ENCODE data around the gene UMAD1. TPM values are rescaled to one million over a fixed set of nuclear protein-coding genes. Genes with fewer than 3 reads are reported as not detected.
A peak's percentile ranks its signal among the peaks of the same experiment; 100 is the strongest.

The UMAD1 gene
- polyA plus RNA-seq, 1 donor from 2014 or later: 26.0 TPM

DNA sequence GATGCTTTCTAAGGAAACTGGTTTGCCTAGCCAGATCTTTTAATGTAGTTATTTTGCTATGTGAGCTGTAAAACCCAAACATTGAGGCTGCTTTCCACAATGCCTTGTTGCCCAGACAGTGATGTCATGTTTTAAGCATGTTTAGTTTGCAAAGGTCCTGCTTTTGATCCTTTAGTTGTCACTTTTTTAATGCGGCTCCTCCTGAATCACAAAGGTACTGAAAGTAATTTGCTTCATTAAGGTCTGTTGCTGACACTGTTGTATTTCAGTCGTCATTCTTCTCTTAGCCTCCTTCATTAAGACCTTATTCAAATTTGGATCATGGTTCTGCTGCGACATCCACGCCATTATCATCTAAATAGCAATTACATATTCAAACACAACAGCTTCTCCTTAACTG is 67.3 kb downstream of the UMAD1 start:
- Mint-ChIP-seq H3K27me3 (no peaks in the 10 kb centered on the region), H3K4me3 (no peak overlapping the region), H3K9me3 (no peaks in the 10 kb centered on the region)

DNA sequence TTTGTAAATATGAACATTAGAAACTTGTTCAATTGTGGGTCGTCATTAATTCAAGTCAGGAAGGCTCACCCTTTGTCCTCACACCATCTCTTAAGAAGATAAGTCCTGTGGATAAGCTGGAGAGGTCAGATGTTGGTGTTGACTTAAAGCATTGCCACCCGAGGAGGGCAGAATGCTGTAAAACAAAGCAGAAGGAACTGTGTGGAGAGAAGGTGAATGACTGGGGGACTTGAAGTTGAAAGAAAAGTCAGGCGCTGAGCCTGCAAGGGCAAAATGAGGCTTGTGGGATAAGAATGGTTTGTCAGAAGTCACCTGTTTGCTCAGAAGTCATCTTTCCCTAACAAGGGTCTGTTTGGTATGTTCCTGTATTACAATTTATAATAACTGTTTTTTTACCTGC is 68.7 kb downstream of the UMAD1 start:
- Mint-ChIP-seq H3K27ac (peak overlapping the region in 1 of 3 donors; percentile 36), H3K27me3 (no peaks in the 10 kb centered on the region), H3K4me3 (no peak overlapping the region), H3K36me3 (peaks cover 2% of the 10 kb centered on the region), H3K4me1 (peaks cover 21 to 36% (median 35%) of the 10 kb centered on the region in 3 donors), H3K9me3 (no peaks in the 10 kb centered on the region)

More for the DNA sequence above, 67.3 kb downstream of the UMAD1 start:
- H3K4me1 Mint-ChIP-seq: peaks cover 18 to 31% (median 27%) of the 10 kb centered on the region in 3 donors
- no peaks in the 10 kb centered on the region for H3K36me3 Mint-ChIP-seq
- no peak overlapping the region for H3K27ac Mint-ChIP-seq

- no peaks in the 10 kb centered on the region for H3K9me3 Mint-ChIP-seq
- peaks cover 2% of the 10 kb centered on the region for H3K36me3 Mint-ChIP-seq
- no peak overlapping the region for H3K4me3 Mint-ChIP-seq
- no peak overlapping the region for H3K27ac Mint-ChIP-seq
- peaks cover 18 to 36% (median 31%) of the 10 kb centered on the region in 3 donors for H3K4me1 Mint-ChIP-seq
- no peaks in the 10 kb centered on the region for H3K27me3 Mint-ChIP-seq
Observed at GRCh38 chr7:7710469-7710868, 69.9 kb downstream of the UMAD1 start.

DNA sequence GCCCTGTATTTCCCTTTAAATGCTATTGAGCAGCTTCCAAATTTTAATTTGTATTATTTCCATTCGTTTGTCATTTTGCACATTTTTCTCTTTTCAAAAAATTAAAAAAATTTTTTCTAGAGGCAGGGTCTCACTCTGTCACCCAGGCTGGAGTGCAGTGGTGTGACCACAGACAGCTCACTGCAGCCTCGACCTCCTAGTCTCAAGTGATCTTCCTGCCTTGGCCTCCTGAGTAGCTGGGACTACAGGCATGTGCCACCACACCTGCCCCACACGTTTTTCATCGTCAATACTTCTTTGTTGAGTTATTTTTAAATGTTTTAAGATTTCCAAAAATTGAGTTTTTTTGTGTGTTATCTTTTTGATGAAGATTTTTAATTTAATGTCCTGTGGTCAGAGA is 73.2 kb downstream of the UMAD1 start:
- Mint-ChIP-seq H3K4me3 (peak overlapping the region in 2 of 4 donors; percentile 57 to 61), H3K9me3 (no peaks in the 10 kb centered on the region), H3K27me3 (no peaks in the 10 kb centered on the region)

DNA sequence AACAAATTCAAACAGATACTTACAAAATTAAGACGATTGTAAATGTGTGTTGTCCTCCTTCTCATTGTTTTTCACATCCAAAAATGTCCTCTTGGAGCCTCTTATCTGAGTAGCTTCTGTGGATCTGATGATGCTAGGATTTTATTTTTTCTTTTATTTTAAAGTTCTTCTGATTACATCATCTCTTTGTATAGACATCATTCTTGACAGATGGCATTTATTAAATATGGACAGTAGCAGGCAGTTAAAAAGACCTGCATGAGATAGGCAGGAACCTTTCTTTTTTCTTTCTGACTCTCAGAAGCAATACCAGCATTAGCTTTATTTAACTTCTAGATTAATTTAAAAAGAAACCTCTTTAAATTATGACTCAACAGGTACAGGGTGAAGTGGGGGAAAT is 77.9 kb downstream of the UMAD1 start, which contains the start of gene RPA3:
TSS of gene RPA3 (minus strand) at position 116 of the 400 bp plus-strand sequence. CDS start 78,189 bp downstream, outside the sequence.
- H3K27ac Mint-ChIP-seq: no peak within 1 kb of the TSS
- no peaks in the 10 kb centered on the region for H3K27me3 Mint-ChIP-seq
- H3K36me3 Mint-ChIP-seq: peaks cover 2% of the 10 kb centered on the region
- peaks cover 3 to 9% (median 8%) of the 10 kb centered on the region in 3 donors for H3K4me1 Mint-ChIP-seq
- H3K4me3 Mint-ChIP-seq: no peak within 1 kb of the TSS
- H3K9me3 Mint-ChIP-seq: no peaks in the 10 kb centered on the region

More for the DNA sequence above, 73.2 kb downstream of the UMAD1 start:
- Mint-ChIP-seq H3K27ac (peak overlapping the region in 1 of 3 donors; percentile 29), H3K36me3 (peaks cover 2% of the 10 kb centered on the region), H3K4me1 (peaks cover 12 to 19% (median 19%) of the 10 kb centered on the region in 3 donors)

DNA sequence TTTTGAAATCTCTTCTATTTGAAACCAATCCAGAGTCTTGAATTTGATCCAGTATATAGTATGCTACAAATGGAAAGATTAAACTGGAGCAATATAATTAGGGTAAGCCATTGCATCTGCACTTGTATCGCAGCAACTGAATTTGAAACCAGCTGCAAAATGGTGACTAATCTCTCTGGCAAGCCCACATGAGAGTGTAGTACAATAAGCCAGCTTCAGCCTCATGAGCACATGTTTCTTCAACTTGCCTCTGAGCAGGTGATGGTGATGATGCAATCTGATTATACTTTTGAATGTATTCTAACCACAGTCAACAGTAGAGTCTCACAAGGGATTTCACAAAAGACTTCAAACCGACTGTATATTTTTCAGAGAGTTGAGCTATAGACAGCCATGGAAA is 78.7 kb downstream of the UMAD1 start:
- no peak overlapping the region for H3K4me3 Mint-ChIP-seq
- H3K36me3 Mint-ChIP-seq: peaks cover 2% of the 10 kb centered on the region
- H3K4me1 Mint-ChIP-seq: peaks cover 4 to 7% (median 5%) of the 10 kb centered on the region in 3 donors
- H3K9me3 Mint-ChIP-seq: no peaks in the 10 kb centered on the region
- H3K27ac Mint-ChIP-seq: no peak overlapping the region
- H3K27me3 Mint-ChIP-seq: no peaks in the 10 kb centered on the region

DNA sequence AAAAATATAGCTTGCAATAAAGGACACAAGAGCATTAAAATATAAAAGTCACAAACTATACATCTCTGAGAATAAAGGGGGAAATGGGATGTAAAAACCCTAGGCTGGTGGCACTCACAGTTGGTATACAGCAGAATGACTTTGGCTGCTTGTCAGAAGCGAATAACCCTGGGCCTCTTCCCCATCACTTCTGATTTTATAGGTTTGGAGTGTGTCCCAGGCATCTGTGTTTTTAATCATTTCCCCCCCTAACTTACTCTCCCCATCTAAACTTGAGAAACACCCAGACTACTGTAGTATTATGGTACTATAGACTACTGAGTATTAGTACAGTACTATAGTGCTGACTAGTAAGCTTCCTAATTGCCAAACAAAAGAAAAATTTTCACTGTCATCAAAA is 79.6 kb downstream of the UMAD1 start:
- H3K27me3 Mint-ChIP-seq: no peaks in the 10 kb centered on the region
- H3K36me3 Mint-ChIP-seq: peaks cover 2% of the 10 kb centered on the region
- peak overlapping the region in 1 of 3 donors; percentile 31 for H3K27ac Mint-ChIP-seq
- no peak overlapping the region for H3K4me3 Mint-ChIP-seq
- no peaks in the 10 kb centered on the region for H3K9me3 Mint-ChIP-seq
- H3K4me1 Mint-ChIP-seq: peaks cover 4 to 7% (median 5%) of the 10 kb centered on the region in 3 donors

DNA sequence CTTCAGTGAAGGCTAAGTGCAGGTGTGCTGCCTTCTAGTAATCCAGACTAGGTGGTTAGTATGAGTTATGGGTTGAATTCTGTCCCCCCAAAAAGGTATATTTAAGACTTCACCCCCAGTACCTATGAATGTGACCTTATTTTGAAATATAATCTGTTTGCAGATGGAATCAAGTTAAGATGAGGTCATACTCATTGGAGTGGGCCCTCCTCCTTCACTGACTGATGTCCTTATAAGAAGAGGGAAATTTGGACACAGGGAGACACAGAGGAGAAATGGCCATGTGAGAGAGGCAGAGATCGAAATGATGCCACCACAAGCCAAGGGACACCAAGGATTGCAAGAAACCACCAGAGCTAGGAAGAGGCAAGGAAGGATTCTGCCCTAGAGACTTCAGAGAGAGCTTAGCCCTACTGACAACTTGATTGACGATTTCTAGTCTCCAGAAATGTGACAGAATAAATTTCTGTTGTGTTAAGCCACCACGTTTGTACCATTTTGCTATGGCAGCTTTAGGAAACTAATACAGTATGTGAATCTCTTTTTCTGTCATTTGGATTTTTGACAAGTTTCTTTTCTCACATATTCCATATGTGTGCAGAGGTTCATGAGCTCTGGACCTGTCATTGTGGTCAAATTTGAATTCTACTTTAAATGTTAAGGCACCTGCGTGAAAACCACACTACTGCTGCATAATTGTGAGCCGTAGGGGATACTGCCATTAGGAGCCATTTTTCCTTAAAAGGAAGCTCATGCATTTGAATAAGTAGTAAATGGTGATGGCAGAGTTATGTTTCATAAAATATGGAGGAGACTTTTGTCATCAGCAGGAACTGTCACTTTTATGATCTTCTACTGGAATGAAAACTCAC is 80.4 kb downstream of the UMAD1 start:
- Mint-ChIP-seq H3K4me1 (peaks cover 4 to 5% (median 4%) of the 10 kb centered on the region in 3 donors), H3K27ac (peak overlapping the region in 1 of 3 donors; percentile 31), H3K9me3 (no peaks in the 10 kb centered on the region), H3K36me3 (peaks cover 6% of the 10 kb centered on the region), H3K27me3 (no peaks in the 10 kb centered on the region), H3K4me3 (peak overlapping the region in 1 of 4 donors; percentile 15)

DNA sequence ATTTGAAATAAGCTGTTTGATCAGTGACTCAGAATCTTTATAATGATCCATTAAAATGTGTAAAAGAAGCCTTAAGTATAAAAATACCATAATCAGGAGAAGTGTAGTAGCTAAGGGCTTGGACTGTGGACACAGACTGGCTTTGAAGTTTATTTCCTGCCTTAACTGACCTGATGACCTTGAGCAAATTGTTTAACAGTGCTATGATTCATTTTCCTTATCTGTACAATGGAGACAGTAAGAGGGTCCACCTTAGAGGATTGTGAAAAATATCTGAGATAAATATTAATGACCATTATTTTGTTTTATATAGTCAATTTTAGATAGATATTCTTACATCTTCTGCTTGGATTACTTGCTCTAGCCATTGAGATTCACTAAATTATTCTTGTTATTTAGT is 91.2 kb downstream of the UMAD1 start:
- no peaks in the 10 kb centered on the region for H3K9me3 Mint-ChIP-seq
- H3K27ac Mint-ChIP-seq: no peak overlapping the region
- peaks cover 8 to 17% (median 13%) of the 10 kb centered on the region in 3 donors for H3K4me1 Mint-ChIP-seq
- peaks cover 2% of the 10 kb centered on the region for H3K36me3 Mint-ChIP-seq
- H3K4me3 Mint-ChIP-seq: no peak overlapping the region
- H3K27me3 Mint-ChIP-seq: no peaks in the 10 kb centered on the region

- Mint-ChIP-seq H3K27ac (no peak overlapping the region), H3K9me3 (no peaks in the 10 kb centered on the region), H3K36me3 (peaks cover 3% of the 10 kb centered on the region), H3K27me3 (no peaks in the 10 kb centered on the region), H3K4me3 (no peak overlapping the region), H3K4me1 (peaks cover 8 to 17% (median 11%) of the 10 kb centered on the region in 3 donors)
Observed at GRCh38 chr7:7732621-7733281, 92.2 kb downstream of the UMAD1 start.

- H3K27me3 Mint-ChIP-seq: no peaks in the 10 kb centered on the region
- peaks cover 6% of the 10 kb centered on the region for H3K36me3 Mint-ChIP-seq
Observed at GRCh38 chr7:7736671-7737070, 96.1 kb downstream of the UMAD1 start.

GRCh38 chr7:7737674-7738073 is 97.1 kb downstream of the UMAD1 start:
- H3K36me3 Mint-ChIP-seq: peaks cover 6% of the 10 kb centered on the region
- H3K4me1 Mint-ChIP-seq: peaks cover 6 to 8% (median 6%) of the 10 kb centered on the region in 3 donors
- no peak overlapping the region for H3K4me3 Mint-ChIP-seq
- H3K9me3 Mint-ChIP-seq: no peaks in the 10 kb centered on the region
- H3K27me3 Mint-ChIP-seq: no peaks in the 10 kb centered on the region
- H3K27ac Mint-ChIP-seq: peak overlapping the region in 1 of 3 donors; percentile 39

More at GRCh38 chr7:7736671-7737070, 96.1 kb downstream of the UMAD1 start:
- Mint-ChIP-seq H3K4me1 (peaks cover 7 to 8% (median 8%) of the 10 kb centered on the region in 3 donors), H3K9me3 (no peaks in the 10 kb centered on the region), H3K27ac (no peak overlapping the region), H3K4me3 (no peak overlapping the region)

GRCh38 chr7:7738177-7738576 is 97.6 kb downstream of the UMAD1 start:
- Mint-ChIP-seq H3K4me3 (no peak overlapping the region), H3K36me3 (peaks cover 6% of the 10 kb centered on the region), H3K27me3 (no peaks in the 10 kb centered on the region), H3K4me1 (peaks cover 6 to 8% (median 6%) of the 10 kb centered on the region in 3 donors), H3K9me3 (no peaks in the 10 kb centered on the region), H3K27ac (no peak overlapping the region)

DNA sequence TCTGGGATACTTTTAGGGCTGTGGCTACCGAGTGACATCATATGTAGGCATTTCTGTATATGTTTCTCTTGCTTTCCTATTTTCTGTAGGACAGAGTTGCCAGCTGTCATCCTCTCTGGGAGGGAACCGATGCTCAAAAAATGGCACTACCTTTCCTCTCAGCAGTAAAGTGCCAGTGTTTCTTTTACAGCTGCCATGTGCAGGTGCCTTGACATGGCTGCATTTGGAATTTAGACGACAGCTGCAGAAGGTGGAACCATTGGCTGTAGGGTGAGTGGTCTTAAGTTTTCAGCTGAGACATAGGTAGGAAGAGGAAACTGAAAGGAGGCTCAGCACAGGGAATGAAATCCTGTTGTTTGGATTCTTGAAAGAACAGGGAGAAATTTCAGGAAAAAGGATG is 98.1 kb downstream of the UMAD1 start:
- Mint-ChIP-seq H3K27ac (no peak overlapping the region), H3K4me3 (peak overlapping the region in 1 of 4 donors; percentile 45), H3K4me1 (peaks cover 6 to 8% (median 6%) of the 10 kb centered on the region in 3 donors), H3K27me3 (no peaks in the 10 kb centered on the region), H3K36me3 (peaks cover 6% of the 10 kb centered on the region), H3K9me3 (no peaks in the 10 kb centered on the region)

Measured in IgD-negative memory B cell (primary cell).